SK-N-SH (cell line): ENCODE measurements around the gene MOGAT3. TPM values are rescaled to one million over a fixed set of nuclear protein-coding genes. Genes with fewer than 3 reads are reported as not detected.

Source experiments
- CTCF ChIA-PET: fragments of 300-600, 350-600 bp; formaldehyde crosslinking; extraction: SDS; loops from one replicate; lab custom pipeline; 2021; lab: Yijun Ruan, JAX
- POLR2A ChIA-PET: fragments of 350-600 bp; sonication (Branson Sonifier 250); formaldehyde crosslinking; extraction: SDS; loops from one replicate; lab custom pipeline; 2020; ENCODE audit warnings: antibody characterized with exemption, inconsistent platforms; lab: Yijun Ruan, JAX
- DNase-seq: peaks from one replicate; pipeline ENCODE4 v3.0.0; 2012
- H2AFZ ChIP-seq: fragments of 200-600 bp; sonication (generic); 2 replicates; pipeline ENCODE4 v1.8.1; 2016; ENCODE audit warnings: antibody characterized with exemption, mild to moderate bottlenecking, low read depth
- H3F3A ChIP-seq: fragments of 200-600 bp; sonication (generic); replicated peaks from 2 replicates; pipeline ENCODE3; 2016; ENCODE audit warnings: antibody characterized with exemption, mild to moderate bottlenecking; ENCODE audit not compliant: insufficient read depth
- H3K27ac ChIP-seq, 2 experiments: fragments of 200-500 bp in 1 of 2; fragments of 200-600 bp in 1 of 2; sonication (Bioruptor generic) in 1 of 2; sonication (generic), shearing (Covaris generic) in 1 of 2; 2 replicates each; pipeline versions ENCODE4 v1.5.1 to v1.6.1; 2014 to 2016; ENCODE audit warnings: low read depth in 2 of 2, inconsistent platforms in 1 of 2, low read length in 1 of 2, mild to moderate bottlenecking in 1 of 2, mixed read lengths in 1 of 2
- H3K27me3 ChIP-seq: fragments of 200-600 bp; sonication (generic), shearing (Covaris generic); 2 replicates; pipeline ENCODE4 v1.6.1; 2016; ENCODE audit warnings: mixed run types; ENCODE audit not compliant: insufficient read depth
- H3K36me3 ChIP-seq, 2 experiments: fragments of 200-500 bp in 1 of 2; fragments of 200-600 bp in 1 of 2; sonication (Bioruptor generic) in 1 of 2; sonication (generic) in 1 of 2; replicated peaks in 1 of 2; 2 replicates each; pipeline versions ENCODE3 to v1.5.1; 2014 to 2016; ENCODE audit warnings: low read length in 1 of 2, mild to moderate bottlenecking in 1 of 2; ENCODE audit not compliant: insufficient read depth in 2 of 2, control insufficient read depth in 1 of 2
- H3K4me1 ChIP-seq, 2 experiments: fragments of 200-500 bp in 1 of 2; fragments of 200-600 bp in 1 of 2; sonication (Bioruptor generic) in 1 of 2; sonication (generic), shearing (Covaris generic) in 1 of 2; 2 replicates each; pipeline versions ENCODE4 v1.5.1 to v1.6.1; 2014 to 2016; ENCODE audit warnings: low read depth in 1 of 2, low read length in 1 of 2, mixed run types in 1 of 2; ENCODE audit not compliant: insufficient read depth in 2 of 2, control insufficient read depth in 1 of 2
- H3K4me2 ChIP-seq: fragments of 200-600 bp; sonication (generic), shearing (Covaris generic); 2 replicates; pipeline ENCODE4 v1.6.1; 2017; ENCODE audit warnings: mixed run types
- H3K4me3 ChIP-seq, 2 experiments: fragments of 200-500 bp in 1 of 2; fragments of 200-600 bp in 1 of 2; sonication (Bioruptor generic) in 1 of 2; sonication (generic), shearing (Covaris generic) in 1 of 2; 2 replicates each; pipeline versions ENCODE4 v1.5.1 to v1.8.1; 2014 to 2016; ENCODE audit warnings: low read depth in 2 of 2, inconsistent platforms in 1 of 2, low read length in 1 of 2, mild to moderate bottlenecking in 1 of 2, mixed read lengths in 1 of 2, moderate library complexity in 1 of 2
- H3K79me2 ChIP-seq: fragments of 200-600 bp; sonication (generic); 2 replicates; pipeline ENCODE4 v1.8.1; 2017; ENCODE audit warnings: mild to moderate bottlenecking; ENCODE audit not compliant: insufficient read depth
- H3K9ac ChIP-seq: fragments of 200-600 bp; sonication (generic); 2 replicates; pipeline ENCODE4 v1.6.1; 2017; ENCODE audit warnings: mixed run types
- H3K9me2 ChIP-seq: fragments of 200-600 bp; sonication (generic); 2 replicates; pipeline ENCODE4 v1.6.1; 2017; ENCODE audit warnings: mixed run types
- H3K9me3 ChIP-seq: fragments of 200-600 bp; sonication (generic); 2 replicates; pipeline ENCODE4 v1.6.1; 2017; ENCODE audit warnings: mixed run types, mild to moderate bottlenecking, moderate library complexity
- H4K20me1 ChIP-seq: fragments of 200-600 bp; sonication (generic); 2 replicates; pipeline ENCODE4 v1.6.1; 2017; ENCODE audit warnings: mild to moderate bottlenecking, mixed run types; ENCODE audit not compliant: insufficient read depth
- CTCF ChIP-seq: fragments of 200-600 bp; sonication (generic); IDR thresholded peaks from 2 replicates; pipeline ENCODE4 v1.6.1; 2017; ENCODE audit warnings: antibody characterized with exemption, mild to moderate bottlenecking, moderate library complexity
- ELF1 ChIP-seq: IDR thresholded peaks from 2 replicates; pipeline ENCODE4 v1.4.0; 2012
- EZH2phosphoT487 ChIP-seq: fragments of 200-600 bp; sonication (generic); IDR thresholded peaks from 2 replicates; pipeline ENCODE4 v1.6.1; 2017; ENCODE audit warnings: low read depth, mixed run types, mild to moderate bottlenecking, antibody characterized with exemption, moderate library complexity, borderline replicate concordance
- GABPA ChIP-seq: IDR thresholded peaks from 2 replicates; pipeline ENCODE4 v1.4.0; 2012; ENCODE audit warnings: low read depth, mild to moderate bottlenecking
- IRF3 ChIP-seq: fragments of 150-350 bp; IDR thresholded peaks from 2 replicates; pipeline ENCODE4 v1.6.1; 2016; ENCODE audit warnings: mild to moderate bottlenecking, low read depth, low read length
- JUND ChIP-seq: IDR thresholded peaks from 2 replicates; pipeline ENCODE4 v1.4.0; 2012
- MXI1 ChIP-seq: IDR thresholded peaks from 2 replicates; pipeline ENCODE4 v1.6.1; 2012; ENCODE audit warnings: mild to moderate bottlenecking, low read depth, low read length, improper control_type of control experiment
- NRF1 ChIP-seq: IDR thresholded peaks from 2 replicates; pipeline ENCODE4 v1.6.1; 2012; ENCODE audit warnings: low read depth, mild to moderate bottlenecking, low read length
- PBX3 ChIP-seq: IDR thresholded peaks from 2 replicates; pipeline ENCODE4; 2012
- POLR2AphosphoS5 ChIP-seq: IDR thresholded peaks from 2 replicates; pipeline ENCODE4 v1.6.1; 2012; ENCODE audit warnings: low read depth, low read length
- RAD21 ChIP-seq: IDR thresholded peaks from 2 replicates; pipeline ENCODE4 v1.6.1; 2012; ENCODE audit warnings: mild to moderate bottlenecking, low read length
- RCOR1 ChIP-seq: fragments of 150-350 bp; IDR thresholded peaks from 2 replicates; pipeline ENCODE4 v1.6.1; 2017; ENCODE audit warnings: antibody characterized with exemption, low read length
- RFX5 ChIP-seq: IDR thresholded peaks from 2 replicates; pipeline ENCODE4 v1.6.1; 2012; ENCODE audit warnings: mild to moderate bottlenecking, improper control_type of control experiment, low read length
- SMC3 ChIP-seq: IDR thresholded peaks from 2 replicates; pipeline ENCODE4 v1.6.1; 2012; ENCODE audit warnings: low read depth, low read length, improper control_type of control experiment
- TAF1 ChIP-seq: IDR thresholded peaks from 2 replicates; pipeline ENCODE4 v1.6.1; 2012; ENCODE audit warnings: low read depth, mild to moderate bottlenecking, low read length, moderate library complexity, borderline replicate concordance
- TCF12 ChIP-seq: IDR thresholded peaks from 2 replicates; pipeline ENCODE4 v1.4.0; 2012
- USF2 ChIP-seq: fragments of 150-350 bp; IDR thresholded peaks from 2 replicates; pipeline ENCODE4 v1.6.1; 2017; ENCODE audit warnings: antibody characterized with exemption, low read length, low read depth, borderline replicate concordance
- YY1 ChIP-seq: IDR thresholded peaks from 2 replicates; pipeline ENCODE4 v1.4.0; 2012; ENCODE audit warnings: low read depth, mild to moderate bottlenecking
- WGBS: methylation state at CpG from one replicate; pipeline ENCODE4 v1.1.6; 2017; ENCODE audit warnings: low lambda C conversion rate; 5-methylcytosine and 5-hydroxymethylcytosine counted together
- polyA plus RNA-seq, 3 experiments: library from polyadenylated mRNA; depleted of rRNA; stranded (reverse); fragments of >200 nt; gene quantifications; 2 replicates each; pipeline ENCODE4 v1.2.3, GENCODE V29; 2012
- TF ChIP-seq, protein P1 (sequence below): IDR thresholded peaks from 2 replicates; pipeline ENCODE4 v1.6.1; 2012; ENCODE audit warnings: mild to moderate bottlenecking, low read depth, low read length, moderate library complexity
- TF ChIP-seq, protein P2 (sequence below): IDR thresholded peaks from 2 replicates; pipeline ENCODE4 v1.4.0; 2012; ENCODE audit warnings: low read depth

Gene MOGAT3
- polyA plus RNA-seq, 1 of the 3 experiments (the other 2 are of a cell fraction) = not detected

GRCh38 chr7:101167645-101168411, 33.0 kb downstream of the MOGAT3 start (continued):
- TF ChIP-seq EZH2phosphoT487 = no peak

- CTCF ChIA-PET = interaction anchor here (1.3 to 3.8 kb wide), 5 partner anchors 11 to 116 kb away, joined by 5 to 26 read pairs (median 17); partner anchors contain the start of gene FIS1
- 2% methylated on average over 19 of the region's 19 CpGs for WGBS
- Histone ChIP-seq H3K27me3 (no peaks in the 10 kb centered on the region; the same call in 1 of the 2 replicates), H3K4me1 (peaks cover 36 to 69% of the 10 kb centered on the region in 2 experiments), H3K36me3 (peaks cover 0 to 3% of the 10 kb centered on the region in 2 experiments), H3K79me2 (no peaks in the 10 kb centered on the region), H2AFZ (no peak overlapping the region), H3K27ac (peak overlapping the region; percentile 31 to 67; a peak in 3 of 4 replicates), H3K4me3 (peak overlapping the region; percentile 23 to 25; a peak in 3 of 4 replicates), H3K9ac (no peak overlapping the region), H3F3A (peaks cover 40% of the 10 kb centered on the region), H3K9me3 (no peaks in the 10 kb centered on the region), H4K20me1 (peaks cover 18% of the 10 kb centered on the region), H3K4me2 (peak overlapping the region; percentile 98), H3K9me2 (no peaks in the 10 kb centered on the region)
- peak; percentile 78 for DNase-seq
- POLR2A ChIA-PET = interaction anchor here (0.6 to 3.0 kb wide), 3 partner anchors 11 to 78 kb away, joined by 4 to 43 read pairs (median 13); partner anchors contain the start of gene FIS1
- TF ChIP-seq IRF3 (no peak), SMC3 (no peak), RCOR1 (peak; percentile 50; the same call in 1 of the 2 replicates), TCF12 (peak; percentile 90), MXI1 (peak; percentile 86), CTCF (no peak), GABPA (no peak), TAF1 (peak; percentile 2; the same call in 1 of the 2 replicates), NRF1 (no peak), RAD21 (no peak), ELF1 (no peak), RFX5 (no peak), USF2 (no peak), JUND (peak; percentile 58), POLR2AphosphoS5 (peak; percentile 54; the same call in 1 of the 2 replicates), YY1 (no peak), PBX3 (peak; percentile 51)
- TF ChIP-seq, protein P1, sequence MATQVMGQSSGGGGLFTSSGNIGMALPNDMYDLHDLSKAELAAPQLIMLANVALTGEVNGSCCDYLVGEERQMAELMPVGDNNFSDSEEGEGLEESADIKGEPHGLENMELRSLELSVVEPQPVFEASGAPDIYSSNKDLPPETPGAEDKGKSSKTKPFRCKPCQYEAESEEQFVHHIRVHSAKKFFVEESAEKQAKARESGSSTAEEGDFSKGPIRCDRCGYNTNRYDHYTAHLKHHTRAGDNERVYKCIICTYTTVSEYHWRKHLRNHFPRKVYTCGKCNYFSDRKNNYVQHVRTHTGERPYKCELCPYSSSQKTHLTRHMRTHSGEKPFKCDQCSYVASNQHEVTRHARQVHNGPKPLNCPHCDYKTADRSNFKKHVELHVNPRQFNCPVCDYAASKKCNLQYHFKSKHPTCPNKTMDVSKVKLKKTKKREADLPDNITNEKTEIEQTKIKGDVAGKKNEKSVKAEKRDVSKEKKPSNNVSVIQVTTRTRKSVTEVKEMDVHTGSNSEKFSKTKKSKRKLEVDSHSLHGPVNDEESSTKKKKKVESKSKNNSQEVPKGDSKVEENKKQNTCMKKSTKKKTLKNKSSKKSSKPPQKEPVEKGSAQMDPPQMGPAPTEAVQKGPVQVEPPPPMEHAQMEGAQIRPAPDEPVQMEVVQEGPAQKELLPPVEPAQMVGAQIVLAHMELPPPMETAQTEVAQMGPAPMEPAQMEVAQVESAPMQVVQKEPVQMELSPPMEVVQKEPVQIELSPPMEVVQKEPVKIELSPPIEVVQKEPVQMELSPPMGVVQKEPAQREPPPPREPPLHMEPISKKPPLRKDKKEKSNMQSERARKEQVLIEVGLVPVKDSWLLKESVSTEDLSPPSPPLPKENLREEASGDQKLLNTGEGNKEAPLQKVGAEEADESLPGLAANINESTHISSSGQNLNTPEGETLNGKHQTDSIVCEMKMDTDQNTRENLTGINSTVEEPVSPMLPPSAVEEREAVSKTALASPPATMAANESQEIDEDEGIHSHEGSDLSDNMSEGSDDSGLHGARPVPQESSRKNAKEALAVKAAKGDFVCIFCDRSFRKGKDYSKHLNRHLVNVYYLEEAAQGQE = no peak
- TF ChIP-seq, protein P2, sequence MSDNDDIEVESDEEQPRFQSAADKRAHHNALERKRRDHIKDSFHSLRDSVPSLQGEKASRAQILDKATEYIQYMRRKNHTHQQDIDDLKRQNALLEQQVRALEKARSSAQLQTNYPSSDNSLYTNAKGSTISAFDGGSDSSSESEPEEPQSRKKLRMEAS = peak; percentile 42; the same call in 1 of the 2 replicates
Observed at GRCh38 chr7:101166909-101167644, 33.8 kb downstream of the MOGAT3 start.
